GM18868 (cell line): Measurements from ENCODE around the gene ANKAR.
A peak's percentile ranks its signal among the peaks of the same experiment; 100 is the strongest.
"Not testable (repeated sequence)": the region's sequence is repeated elsewhere in the genome, so short reads cannot be mapped to it uniquely, and the experiment has no call there.

Experiments used
- ATAC-seq: cut with Tn5 transposase; IDR thresholded peaks from one replicate; pipeline ENCODE4 v1.9.1; 2021; ENCODE audit warnings: mild to moderate bottlenecking, moderate library complexity; ENCODE audit not compliant: unreplicated experiment

The ANKAR gene, protein sequence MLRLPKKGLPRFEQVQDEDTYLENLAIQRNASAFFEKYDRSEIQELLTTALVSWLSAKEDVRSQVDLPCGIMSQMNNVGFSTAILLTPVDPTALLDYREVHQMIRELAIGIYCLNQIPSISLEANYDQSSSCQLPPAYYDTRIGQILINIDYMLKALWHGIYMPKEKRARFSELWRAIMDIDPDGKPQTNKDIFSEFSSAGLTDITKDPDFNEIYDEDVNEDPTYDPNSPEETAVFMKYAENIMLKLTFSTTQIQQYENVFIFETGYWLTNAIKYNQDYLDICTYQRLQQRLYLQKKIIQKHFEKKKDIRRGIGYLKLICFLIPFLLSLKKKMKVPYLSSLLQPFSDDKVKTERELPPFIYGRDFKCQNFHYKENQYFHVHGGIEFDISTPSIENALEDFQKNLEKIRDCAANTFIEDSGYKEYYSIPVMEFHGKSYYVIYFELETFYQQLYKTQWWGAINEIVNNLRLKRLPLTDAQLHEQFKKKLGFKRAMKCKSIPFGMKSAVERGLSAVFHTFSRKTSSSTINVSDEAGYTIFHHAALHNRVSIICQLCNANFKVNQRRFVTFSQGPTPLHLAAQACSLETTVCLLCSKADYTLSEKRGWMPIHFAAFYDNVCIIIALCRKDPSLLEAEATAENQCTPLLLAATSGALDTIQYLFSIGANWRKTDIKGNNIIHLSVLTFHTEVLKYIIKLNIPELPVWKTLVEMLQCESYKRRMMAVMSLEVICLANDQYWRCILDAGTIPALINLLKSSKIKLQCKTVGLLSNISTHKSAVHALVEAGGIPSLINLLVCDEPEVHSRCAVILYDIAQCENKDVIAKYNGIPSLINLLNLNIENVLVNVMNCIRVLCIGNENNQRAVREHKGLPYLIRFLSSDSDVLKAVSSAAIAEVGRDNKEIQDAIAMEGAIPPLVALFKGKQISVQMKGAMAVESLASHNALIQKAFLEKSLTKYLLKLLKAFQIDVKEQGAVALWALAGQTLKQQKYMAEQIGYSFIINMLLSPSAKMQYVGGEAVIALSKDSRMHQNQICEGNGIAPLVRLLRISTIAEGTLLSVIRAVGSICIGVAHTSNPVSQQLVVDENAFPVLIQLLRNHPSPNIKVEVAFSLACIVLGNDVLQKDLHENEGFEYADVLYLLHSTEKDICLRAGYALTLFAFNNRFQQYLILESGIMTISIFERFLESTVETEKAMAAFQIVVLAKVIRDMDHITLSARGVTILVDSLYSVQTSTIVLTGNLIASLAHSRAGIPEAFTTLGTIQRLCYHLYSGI (N-terminal part only)

DNA sequence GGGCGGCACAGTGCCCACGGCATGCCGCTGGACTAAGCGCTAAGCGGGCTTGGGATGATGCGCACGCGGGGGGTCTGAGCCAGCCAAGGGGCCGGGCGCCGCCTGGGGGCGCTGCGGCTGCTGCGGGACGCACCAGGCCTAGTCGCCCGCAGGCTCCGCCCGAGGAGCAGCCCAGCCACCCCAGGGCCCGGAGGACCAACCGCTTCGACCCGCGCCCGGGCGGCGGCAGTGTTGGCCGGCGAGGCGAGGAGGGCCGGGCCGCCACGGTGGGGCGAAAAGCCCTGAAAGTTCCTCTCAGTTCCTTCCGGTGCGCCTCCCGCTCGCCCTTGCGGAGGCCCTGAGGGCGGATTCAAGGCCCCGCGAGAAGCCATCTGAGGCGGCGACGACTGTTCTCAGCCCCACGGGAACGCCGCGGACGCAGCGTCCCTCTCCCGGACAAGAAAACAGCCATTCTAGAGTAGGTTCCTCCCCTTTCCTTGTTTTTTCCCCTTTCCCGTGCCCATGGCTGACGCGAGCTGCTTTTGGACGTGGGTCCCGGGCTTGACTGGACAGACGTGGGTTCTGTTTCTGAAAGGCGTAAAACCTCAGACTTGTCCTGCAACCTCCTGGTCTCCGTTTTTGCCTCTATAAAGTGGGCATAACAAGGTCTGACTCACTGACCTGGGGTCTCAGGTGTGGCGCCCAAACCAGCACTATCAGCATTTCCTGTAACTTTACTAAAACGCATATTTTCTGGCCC is at the start of gene ANKAR:
Gene ANKAR (plus strand): TSS at position 297 of the 739 bp plus-strand sequence. CDS start 1,821 bp downstream, outside the sequence.
- peak; percentile 97 for ATAC-seq

DNA sequence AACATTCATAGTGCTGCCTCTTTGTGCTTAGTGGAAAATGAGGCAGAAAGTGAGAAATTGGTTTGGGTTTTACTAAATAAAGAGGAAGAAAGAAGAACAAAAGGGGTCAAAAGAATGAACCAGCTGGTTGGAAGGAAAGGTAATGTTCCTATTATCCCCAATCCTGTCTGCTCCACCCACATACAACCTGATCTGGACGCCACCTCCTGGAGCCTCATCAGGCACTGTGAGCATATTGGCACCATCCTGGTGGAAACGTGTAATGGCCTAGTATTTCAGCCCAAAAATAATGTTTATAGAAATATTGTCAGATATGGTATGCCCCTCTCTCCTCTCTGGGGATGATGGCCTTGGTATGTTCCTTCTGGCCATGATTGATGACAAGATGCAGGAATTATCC is 48.8 kb upstream of the ANKAR start:
- ATAC-seq = no peak

DNA sequence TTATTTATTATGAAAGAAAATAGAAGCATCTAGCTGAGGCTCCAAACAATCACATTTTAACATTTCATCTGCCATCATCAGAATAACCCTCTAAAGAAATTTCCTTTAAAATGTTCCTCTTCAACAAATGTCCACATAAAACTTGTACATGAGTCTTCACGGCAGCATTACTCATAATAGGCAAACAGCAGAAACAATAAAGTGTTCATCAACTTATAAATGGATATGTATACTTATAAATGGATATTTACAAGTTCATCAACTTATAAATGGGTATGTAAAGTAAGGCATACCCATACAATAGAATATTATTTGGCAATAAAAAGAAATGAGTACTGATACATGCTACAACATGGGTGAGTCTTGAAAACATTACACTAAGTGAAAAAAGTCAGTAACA is 46.7 kb upstream of the ANKAR start:
- no peak for ATAC-seq

DNA sequence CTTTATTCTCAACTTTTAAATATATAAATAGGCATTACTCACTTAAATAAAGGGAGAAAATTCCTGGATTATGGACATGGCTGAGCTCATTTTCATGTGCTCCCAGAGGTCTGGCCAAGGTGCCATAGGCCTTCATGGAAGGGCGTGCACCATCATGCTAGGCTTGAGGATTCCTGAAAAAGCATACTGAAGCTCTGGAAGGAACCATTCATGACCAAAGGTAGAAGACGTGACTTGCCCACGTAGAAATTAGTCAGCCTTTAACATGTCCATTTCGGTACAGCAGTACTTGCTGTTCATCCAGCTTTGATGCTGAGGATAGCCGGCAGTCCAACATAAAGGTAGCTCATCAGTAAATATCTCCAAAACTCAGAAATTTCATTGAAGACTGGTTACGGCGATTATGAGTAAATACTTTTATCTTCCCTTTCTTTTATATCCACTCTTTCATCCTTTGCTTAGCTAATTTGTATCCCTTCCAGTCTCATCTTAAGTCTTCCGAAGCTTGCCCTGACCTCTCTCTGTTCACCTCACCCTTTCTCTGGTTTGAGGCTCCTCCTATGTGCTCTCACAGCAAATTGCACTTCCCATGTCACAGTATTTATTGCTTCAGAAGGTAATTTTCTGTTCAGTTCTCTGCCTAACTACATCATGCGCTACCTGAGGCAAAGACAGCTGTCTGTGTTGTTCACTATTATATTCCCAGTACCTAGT is 45.5 kb upstream of the ANKAR start:
- ATAC-seq = no peak

DNA sequence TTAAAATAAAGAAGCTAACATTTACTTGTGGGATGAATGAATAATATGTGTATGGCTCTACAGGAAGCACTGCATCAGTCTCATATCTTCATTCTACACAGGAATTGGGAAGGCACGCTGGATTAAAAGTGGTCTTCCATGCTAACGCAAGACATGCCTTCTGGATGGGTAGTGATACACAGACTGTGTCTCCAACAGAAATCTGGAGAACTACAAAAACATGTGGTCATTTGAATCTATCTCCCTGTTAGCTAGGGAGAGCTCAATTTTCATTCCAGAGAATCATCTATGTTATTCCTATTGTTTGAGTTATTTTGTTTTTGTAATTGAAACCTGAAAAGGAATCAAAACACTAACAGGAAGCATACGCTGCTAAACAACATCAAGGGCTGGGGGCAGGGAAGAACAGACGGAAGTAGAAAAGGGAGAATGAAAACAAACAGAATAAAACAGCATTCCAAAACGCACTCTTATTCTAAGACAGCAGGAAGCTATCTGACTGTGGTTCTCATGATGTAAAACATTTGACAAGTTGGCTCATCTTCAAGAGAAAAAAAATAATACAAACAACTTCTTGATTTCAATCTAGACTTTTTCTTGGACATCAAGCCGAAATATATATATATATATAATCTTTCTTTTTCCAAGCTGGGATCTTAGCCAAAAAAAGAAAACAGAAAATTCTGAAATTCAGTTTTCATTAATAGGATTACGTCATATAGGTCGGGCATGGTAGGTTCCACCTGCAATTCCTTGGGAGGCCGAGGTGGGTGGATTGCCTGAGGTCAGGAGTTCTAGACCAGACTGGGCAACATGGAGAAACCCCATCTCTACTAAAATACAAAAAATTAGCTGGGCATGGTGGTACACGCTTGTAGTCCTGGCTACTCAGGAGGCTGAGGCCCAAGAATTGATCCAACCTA is 44.7 kb upstream of the ANKAR start:
- ATAC-seq = no peak

DNA sequence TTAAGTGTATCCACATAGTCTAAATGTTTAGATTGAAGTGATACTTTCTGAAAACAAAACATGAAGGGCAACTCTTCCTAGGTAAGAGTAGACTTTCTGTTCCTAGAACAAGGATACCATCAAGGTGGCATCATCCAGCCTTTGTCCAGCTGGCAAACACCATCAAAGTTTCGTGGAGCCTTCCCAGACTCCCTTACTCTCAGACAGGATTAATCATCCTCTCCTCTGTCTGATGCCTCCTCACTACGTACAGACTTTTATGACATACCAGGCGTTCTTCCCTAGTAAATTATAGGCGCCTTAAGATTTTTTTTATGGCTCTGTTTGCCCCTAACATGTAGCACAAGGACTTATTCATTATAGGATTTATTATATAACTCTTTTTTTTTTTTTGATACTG is 42.6 kb upstream of the ANKAR start:
- no peak for ATAC-seq

DNA sequence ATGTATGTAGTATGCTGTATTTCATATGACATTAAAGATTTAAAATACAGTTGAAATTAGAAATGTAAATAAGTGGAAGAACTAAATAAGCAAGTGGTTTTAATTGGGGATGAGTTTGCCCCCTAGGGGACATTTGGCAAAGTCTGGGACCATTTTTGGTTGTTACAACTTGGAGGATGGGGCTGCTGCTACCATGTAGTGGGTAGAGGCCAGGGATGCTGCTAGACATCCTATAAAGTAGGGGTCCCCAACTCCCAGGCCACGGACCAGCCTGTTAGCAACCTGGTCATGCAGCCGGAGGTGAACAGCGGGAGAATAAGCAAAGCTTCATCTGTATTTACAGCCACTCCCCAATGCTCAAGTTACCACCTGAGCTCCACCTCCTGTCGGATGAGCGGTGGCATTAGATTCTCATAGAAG is 41.1 kb upstream of the ANKAR start:
- ATAC-seq = no peak

DNA sequence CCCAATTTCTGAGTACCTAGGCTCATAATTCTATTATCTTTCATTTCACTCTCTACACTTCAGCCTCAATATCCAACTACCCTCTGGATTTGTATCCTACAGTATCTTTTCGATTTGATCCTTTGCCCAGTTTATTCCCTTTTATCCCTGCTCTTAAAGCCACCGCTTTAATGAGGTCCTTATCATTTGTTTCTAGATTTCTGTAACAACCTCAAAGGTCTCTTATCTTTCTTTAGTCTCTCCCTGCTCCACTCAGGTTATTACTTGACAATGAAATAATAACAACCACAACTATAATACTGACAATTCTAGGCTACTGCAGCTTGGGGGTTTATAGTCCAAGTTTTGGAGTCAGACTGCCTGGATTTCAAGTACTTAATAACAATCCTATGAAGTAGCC is 39.1 kb upstream of the ANKAR start:
- no peak for ATAC-seq

DNA sequence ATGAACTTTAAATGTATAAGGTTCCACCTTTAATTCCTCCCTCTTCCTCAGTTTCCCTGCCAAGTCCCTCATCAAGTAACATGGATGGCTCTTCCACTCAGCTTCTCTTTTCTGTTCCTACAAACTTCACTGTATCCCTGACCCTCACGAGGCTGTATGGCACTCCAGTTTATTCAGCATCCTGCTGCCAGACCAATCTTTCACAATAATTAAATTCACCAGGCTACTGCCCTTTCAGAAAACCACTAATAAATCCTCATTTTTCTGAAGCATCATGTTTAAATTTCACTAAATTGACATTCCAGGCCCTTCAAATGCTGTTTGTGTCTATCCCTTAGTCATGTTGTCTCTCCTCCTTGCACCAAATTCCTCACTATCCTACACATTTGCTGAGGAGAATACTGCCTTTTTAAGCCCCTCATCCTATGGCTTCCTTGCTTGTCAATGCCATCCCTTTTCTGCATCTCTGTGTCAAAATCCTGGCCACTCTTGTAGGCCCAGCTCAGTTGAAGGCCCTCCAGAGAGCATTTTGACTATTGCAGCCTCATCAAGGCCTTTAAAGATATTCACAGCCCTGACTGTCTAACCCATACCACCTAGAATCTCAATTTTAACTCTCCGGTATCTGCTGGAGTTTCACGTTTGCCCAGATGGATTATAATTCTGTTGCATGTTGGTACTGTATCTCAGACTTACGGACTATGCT is 36.0 kb upstream of the ANKAR start:
- ATAC-seq = no peak

DNA sequence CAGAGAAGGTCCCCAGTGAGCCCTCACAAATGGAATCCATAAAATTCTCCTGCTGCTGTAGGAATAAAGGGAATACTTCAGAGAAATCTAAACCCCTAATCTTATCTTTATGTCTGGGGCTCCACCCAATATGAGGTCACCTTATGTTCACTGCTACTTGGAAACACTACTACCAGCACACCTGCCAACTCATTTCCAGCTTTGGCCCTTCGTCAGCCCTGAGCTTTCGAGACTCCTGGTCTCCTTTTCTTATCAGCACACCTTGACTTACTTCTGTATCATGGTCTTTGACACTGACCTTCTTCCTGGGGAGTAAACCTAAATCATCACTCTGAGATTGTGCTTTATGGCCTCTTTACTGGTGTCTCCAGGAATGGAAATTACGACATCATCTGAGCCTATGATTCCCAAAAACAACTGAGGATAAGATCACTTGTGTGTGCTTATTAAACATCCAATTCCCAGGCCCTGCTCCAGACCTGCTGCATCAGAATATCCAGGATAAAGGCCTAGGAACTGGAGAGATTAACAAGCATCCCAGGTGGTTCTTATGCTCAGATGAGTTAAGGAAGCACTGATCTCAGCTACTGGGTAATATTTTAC is 35.4 kb upstream of the ANKAR start:
- ATAC-seq = no peak

DNA sequence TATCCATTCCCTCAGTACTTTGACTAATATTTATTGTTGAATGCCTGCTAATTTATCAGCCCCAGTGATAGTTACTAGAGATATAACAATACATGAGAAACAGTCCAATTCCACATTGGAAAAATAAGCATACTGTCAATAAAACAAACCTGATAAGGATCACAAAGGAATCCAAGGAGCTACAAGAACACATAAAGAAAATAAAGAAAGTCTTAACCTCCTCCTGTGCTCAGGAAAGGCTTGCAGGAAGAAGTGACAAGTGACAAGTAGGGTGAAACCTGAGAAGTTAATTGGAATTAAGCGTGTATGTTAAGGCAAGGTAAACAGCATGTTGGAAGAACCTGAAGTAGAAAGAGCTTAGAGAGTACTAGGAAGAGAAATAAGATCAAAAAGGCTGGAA is 33.5 kb upstream of the ANKAR start:
- ATAC-seq = no peak

DNA sequence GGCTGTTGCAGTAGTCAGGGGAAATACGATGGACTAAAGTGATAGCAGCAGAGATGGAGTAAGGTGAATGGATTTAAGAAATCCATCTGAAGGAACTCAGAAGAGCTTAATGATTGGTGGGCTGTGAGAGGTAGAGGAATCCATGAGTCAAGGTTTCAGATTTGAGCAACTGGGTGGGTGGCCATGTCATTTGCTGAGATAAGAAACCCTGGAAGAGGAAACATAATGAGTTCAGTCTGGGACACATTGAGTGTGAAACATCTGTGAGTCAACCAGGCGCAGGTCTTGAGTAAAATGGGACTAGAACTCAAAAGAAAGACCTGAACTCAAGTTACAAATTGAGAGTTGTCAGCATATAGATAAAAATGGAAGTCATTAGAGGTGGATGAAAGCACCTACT is 32.9 kb upstream of the ANKAR start:
- no peak for ATAC-seq

DNA sequence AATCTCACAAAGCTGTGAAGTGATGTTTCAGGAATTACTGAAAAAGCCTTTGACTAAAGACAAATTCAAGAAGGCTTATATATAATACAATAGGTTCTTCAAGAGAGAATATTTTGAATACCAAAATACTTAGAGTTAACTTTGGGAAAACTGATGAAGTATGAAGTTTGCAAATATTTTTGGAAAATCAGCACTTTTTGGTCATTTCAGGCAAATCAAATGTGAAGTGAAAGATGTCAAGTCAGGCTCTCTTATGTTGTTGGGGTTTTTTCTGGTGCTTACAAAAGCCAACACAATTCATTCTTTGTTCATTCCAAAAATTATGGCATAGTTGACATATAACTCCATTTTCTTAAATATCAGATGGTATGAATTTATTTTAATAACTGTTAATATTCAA is 27.9 kb upstream of the ANKAR start:
- no peak for ATAC-seq

DNA sequence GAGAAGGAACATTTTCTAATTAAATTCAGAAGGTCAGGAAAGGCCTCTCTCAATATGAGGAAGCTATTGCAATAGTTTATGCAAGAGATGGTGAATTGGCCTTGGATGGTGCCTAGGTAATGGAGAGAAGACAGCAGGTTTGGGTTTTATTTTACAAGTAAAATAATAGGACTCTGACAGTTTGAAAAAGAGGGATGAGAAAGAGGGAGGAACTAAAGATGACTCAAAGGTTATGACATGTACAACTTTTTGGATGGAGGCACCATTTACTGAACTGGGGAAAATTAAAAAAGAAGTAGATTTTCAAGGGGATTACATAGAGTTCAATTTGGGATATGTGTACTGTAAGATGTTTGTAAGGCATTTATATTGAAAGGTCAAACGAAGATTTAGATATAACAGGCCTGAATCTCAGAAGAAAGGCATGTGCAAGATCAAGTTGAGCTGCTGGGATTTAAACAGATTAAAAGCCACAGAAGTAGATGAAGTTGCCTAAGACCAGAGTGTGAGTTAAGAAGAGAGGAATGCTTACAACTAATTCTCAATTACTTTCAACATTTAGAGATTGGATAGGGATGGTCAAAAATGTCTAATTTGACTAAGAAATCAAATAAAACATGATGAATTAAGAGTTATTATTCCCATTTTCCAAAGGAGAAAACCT is 25.5 kb upstream of the ANKAR start:
- no peak for ATAC-seq

DNA sequence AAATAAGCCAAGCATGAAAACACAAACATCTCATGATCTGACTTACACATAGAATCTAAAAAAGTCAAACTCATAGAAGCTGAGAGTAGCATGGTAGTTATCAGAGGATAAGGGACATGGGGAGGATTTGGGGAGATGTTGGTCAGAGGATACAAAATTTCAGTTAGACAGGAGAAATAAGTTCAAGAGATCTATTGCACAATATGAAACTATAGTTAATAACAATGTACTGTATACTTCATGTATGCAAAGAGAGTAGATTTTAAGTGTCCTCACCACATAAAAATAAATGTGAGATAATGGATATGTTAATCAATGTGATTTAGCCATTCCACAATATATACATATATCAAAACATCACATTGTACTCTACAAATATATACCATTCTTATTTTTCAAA is 23.2 kb upstream of the ANKAR start:
- no peak for ATAC-seq

DNA sequence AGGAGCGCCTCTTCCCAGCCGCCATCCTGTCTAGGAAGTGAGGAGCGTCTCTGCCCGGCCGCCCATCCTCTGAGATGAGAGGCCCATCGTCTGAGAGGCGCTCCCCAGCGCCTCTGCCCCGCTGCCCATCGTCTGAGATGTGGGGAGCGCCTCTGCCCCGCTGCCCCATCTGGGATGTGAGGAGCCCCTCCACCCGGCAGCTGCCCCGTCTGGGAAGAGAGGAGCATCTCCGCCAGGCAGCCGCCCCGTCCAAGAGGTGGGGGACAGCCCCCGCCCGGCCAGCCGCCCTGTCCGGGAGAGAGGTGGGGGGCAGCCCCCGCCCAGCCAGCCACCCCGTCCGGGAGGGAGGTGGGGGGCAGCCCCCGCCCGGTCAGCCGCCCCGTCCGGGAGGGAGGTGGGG is 21.0 kb upstream of the ANKAR start:
- ATAC-seq = not testable (repeated sequence)

DNA sequence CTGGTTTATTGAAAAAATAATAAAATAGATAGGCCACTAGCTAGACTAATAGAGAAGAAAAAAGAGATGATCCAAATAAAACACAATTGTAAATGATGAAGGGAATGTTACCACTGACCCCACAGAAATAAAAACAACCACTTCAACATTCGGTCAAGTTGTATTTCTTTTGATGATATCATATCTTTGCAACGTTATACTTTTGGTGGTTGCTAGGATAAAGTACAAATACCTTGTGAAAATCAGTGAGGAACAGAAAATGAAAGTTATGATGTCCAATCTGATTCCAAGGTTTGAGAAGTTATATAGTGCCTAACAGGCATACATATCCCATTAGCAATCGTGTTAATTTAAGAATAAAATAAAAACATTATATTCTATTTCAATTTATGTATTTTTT is 19.8 kb upstream of the ANKAR start:
- no peak for ATAC-seq
